B cell (primary cell): ENCODE measurements around the gene SLC39A11. TPM values are rescaled to one million over a fixed set of nuclear protein-coding genes. Genes with fewer than 3 reads are reported as not detected.

ENCODE experiments used
- ATAC-seq: fragments of 200-7000 bp; cut with Tn5 transposase; one replicate; pipeline ENCODE4 v1.10.0; 2021; ENCODE audit warnings: low read depth, mild to moderate bottlenecking, moderate number of reproducible peaks, moderate library complexity
- CTCF ChIA-PET: fragments of 350-600 bp; sonication (Branson Sonifier 250); formaldehyde crosslinking; loops from one replicate; lab custom pipeline; 2021; ENCODE audit warnings: antibody characterized with exemption, inconsistent platforms; lab: Charles Lee
- POLR2A ChIA-PET: fragments of 350-600 bp; sonication (Branson Sonifier 250); formaldehyde crosslinking; loops from one replicate; lab custom pipeline; 2021; ENCODE audit warnings: antibody characterized with exemption; lab: Charles Lee
- DNase-seq: peaks from one replicate; pipeline ENCODE4 v3.0.0; 2013
- H2AFZ ChIP-seq: 2 replicates; pipeline ENCODE4 v1.6.1; 2012; ENCODE audit warnings: mild to moderate bottlenecking, low read depth, low read length; ENCODE audit not compliant: insufficient read depth, poor library complexity, severe bottlenecking
- H3K27ac ChIP-seq, 2 donors: 1 replicate in 1 of 2; 2 replicates in 1 of 2; pipeline ENCODE4 v1.5.1; 2012 to 2013; ENCODE audit warnings: low read length in 2 of 2, mild to moderate bottlenecking in 2 of 2, moderate library complexity in 1 of 2
- H3K27me3 ChIP-seq, 4 experiments: fragments of 200-600 bp in 1 of 4; sonication (generic) in 1 of 4; replicated peaks in 1 of 4; 1 replicate in 2 of 4; 2 replicates in 2 of 4; pipeline versions ENCODE4 v1.6.1 to v1.7.0; 2013 to 2016; ENCODE audit warnings: low read length in 3 of 4, mild to moderate bottlenecking in 2 of 4, mixed read lengths in 1 of 4, moderate library complexity in 1 of 4; ENCODE audit not compliant: insufficient read depth in 4 of 4, control insufficient read depth in 3 of 4; ENCODE audit errors: control extremely low read depth in 1 of 4
- H3K36me3 ChIP-seq, 2 experiments: replicated peaks in 1 of 2; 1 replicate in 1 of 2; 2 replicates in 1 of 2; pipeline versions ENCODE4 v1.6.1 to v1.7.1; 2013; ENCODE audit warnings: low read length in 1 of 2; ENCODE audit not compliant: insufficient read depth in 2 of 2, control insufficient read depth in 1 of 2; ENCODE audit errors: control extremely low read depth in 1 of 2, extremely low read depth in 1 of 2
- H3K4me1 ChIP-seq, 2 donors: fragments of 200-600 bp in 1 of 2; sonication (generic) in 1 of 2; 1 replicate in 1 of 2; 2 replicates in 1 of 2; pipeline versions ENCODE4 v1.5.1 to v1.6.1; 2013 to 2017; ENCODE audit warnings: low read length in 2 of 2; ENCODE audit not compliant: control insufficient read depth in 2 of 2, insufficient read depth in 2 of 2
- H3K4me2 ChIP-seq: replicated peaks from 2 replicates; pipeline ENCODE3; 2012; ENCODE audit warnings: mild to moderate bottlenecking, low read depth, low read length; ENCODE audit not compliant: poor library complexity, severe bottlenecking
- H3K4me3 ChIP-seq, 5 experiments: fragments of 200-600 bp in 1 of 5; sonication (generic) in 1 of 5; 1 replicate in 3 of 5; 2 replicates in 2 of 5; pipeline versions ENCODE4 v1.5.1 to v1.7.0; 2011 to 2016; ENCODE audit warnings: low read length in 4 of 5, mild to moderate bottlenecking in 4 of 5, low read depth in 2 of 5, control low read depth in 1 of 5, moderate library complexity in 1 of 5; ENCODE audit not compliant: insufficient read depth in 1 of 5; ENCODE audit errors: control extremely low read depth in 1 of 5, extremely low read depth in 1 of 5
- H3K79me2 ChIP-seq: fragments of 200-600 bp; sonication (generic); one replicate; pipeline ENCODE4 v1.6.0; 2016; ENCODE audit warnings: low read length; ENCODE audit not compliant: control insufficient read depth, insufficient read depth
- H3K9ac ChIP-seq: fragments of 200-600 bp; sonication (generic); 2 replicates; pipeline ENCODE4 v1.6.1; 2017; ENCODE audit warnings: mild to moderate bottlenecking, low read length, moderate library complexity
- H3K9me3 ChIP-seq, 3 donors: one replicate each; pipeline versions ENCODE4 v1.6.1 to v1.7.1; 2013; ENCODE audit warnings: low read length in 2 of 3; ENCODE audit not compliant: control insufficient read depth in 2 of 3, insufficient read depth in 1 of 3; ENCODE audit errors: control extremely low read depth in 1 of 3
- H4K20me1 ChIP-seq: 2 replicates; pipeline ENCODE4 v1.6.0; 2012; ENCODE audit warnings: mild to moderate bottlenecking, low read length; ENCODE audit not compliant: insufficient read depth, control insufficient read depth, poor library complexity, severe bottlenecking
- H3K27ac Mint-ChIP-seq: one replicate; pipeline ENCODE4 v1.8.0; 2021; ENCODE audit warnings: mixed read lengths
- H3K27me3 Mint-ChIP-seq: one replicate; pipeline ENCODE4 v1.8.0; 2021; ENCODE audit warnings: mixed read lengths
- H3K4me1 Mint-ChIP-seq: one replicate; pipeline ENCODE4 v1.8.0; 2021; ENCODE audit warnings: mixed read lengths
- H3K4me3 Mint-ChIP-seq: one replicate; pipeline ENCODE4 v1.8.0; 2021; ENCODE audit warnings: mixed read lengths
- H3K9me3 Mint-ChIP-seq: one replicate; pipeline ENCODE4 v1.8.0; 2022; ENCODE audit warnings: mixed read lengths; ENCODE audit not compliant: insufficient read depth
- EZH2 ChIP-seq: IDR thresholded peaks from 2 replicates; pipeline ENCODE4 v1.6.1; 2012; ENCODE audit warnings: borderline replicate concordance, low read depth, mild to moderate bottlenecking, moderate library complexity, low read length; ENCODE audit not compliant: insufficient read depth, poor library complexity, severe bottlenecking
- WGBS: methylation state at CpG from one replicate; pipeline ENCODE4 v1.1.5; 2013; ENCODE audit warnings: missing lambda C conversion rate; ENCODE audit not compliant: insufficient coverage; 5-methylcytosine and 5-hydroxymethylcytosine counted together
- intact Hi-C: fragments of 100-400 bp; cut with micrococcal nuclease; formaldehyde crosslinking; loops from one replicate; pipeline ENCODE4 v1.10.0; 2022
- polyA plus RNA-seq: library from polyadenylated mRNA; depleted of rRNA; stranded (reverse); fragments of >200 nt; gene quantifications from 2 replicates; pipeline ENCODE4 v1.2.3, GENCODE V29; 2012
- total RNA-seq, 2 donors: library from RNA; stranded (reverse); fragments of 120-200 nt in 1 of 2; gene quantifications; 1 replicate in 1 of 2; 2 replicates in 1 of 2; pipeline versions ENCODE4 v1.2.3 to v1.2.4, GENCODE V29; 2013 to 2022
- TF ChIP-seq, protein P1 (sequence below): fragments of 200-600 bp; IDR thresholded peaks from one replicate; pipeline ENCODE4 v1.8.0; 2022; ENCODE audit warnings: antibody characterized with exemption, mild to moderate bottlenecking

SLC39A11 gene
- total and polyA plus RNA-seq, 2 donors (not counting 1 experiment from before 2014, with no cell fraction given) = 6.9 to 39.6 TPM

DNA sequence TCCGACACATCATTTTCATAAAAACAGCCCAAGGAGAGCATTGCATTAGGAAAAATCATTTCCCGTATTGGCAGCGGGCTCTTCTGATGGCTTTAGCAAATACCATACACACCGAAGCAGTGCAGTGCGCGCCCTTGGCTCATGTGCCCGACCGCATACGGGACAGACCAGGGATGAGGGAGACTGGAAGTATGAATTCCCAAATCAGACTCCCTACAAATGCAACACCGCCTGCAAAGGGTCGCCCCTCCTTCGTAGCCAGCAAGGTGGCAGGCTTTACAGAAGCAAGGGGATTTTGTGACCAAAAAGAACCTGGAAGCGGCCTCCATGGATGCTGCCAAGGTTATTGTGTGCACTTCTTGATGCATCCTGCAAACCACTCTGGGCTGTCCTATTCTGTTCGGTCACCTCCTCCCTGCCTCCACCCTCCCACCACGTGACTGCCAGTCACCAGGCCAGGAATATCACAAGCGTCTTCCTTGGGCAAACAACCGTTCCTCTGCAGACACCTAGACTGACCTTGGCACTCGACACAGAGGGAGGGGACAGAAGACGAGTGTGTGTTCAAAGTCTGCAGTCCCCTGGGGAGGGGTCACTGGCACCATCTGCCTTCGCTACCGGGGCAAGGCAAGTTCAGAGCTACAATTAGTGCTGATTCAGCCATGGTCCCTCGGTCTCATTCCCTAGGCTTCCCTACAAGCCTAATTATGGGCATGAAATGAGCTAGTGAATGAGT lies 460.4 kb downstream of the SLC39A11 start:
- H3K9me3 ChIP-seq = no peaks in the 10 kb centered on the region
- H3K27me3 ChIP-seq = no peaks in the 10 kb centered on the region
- ATAC-seq (no peak), DNase-seq (no peak)
- POLR2A ChIA-PET = no interaction called here
- WGBS = 96% methylated on average over 18 of the region's 22 CpGs
- peaks cover 4% of the 10 kb centered on the region for H3K9me3 Mint-ChIP-seq
- intact Hi-C loops = no loop called here
- H4K20me1 ChIP-seq = no peaks in the 10 kb centered on the region
- H3K27ac Mint-ChIP-seq = no peak overlapping the region
- TF ChIP-seq, protein P1, sequence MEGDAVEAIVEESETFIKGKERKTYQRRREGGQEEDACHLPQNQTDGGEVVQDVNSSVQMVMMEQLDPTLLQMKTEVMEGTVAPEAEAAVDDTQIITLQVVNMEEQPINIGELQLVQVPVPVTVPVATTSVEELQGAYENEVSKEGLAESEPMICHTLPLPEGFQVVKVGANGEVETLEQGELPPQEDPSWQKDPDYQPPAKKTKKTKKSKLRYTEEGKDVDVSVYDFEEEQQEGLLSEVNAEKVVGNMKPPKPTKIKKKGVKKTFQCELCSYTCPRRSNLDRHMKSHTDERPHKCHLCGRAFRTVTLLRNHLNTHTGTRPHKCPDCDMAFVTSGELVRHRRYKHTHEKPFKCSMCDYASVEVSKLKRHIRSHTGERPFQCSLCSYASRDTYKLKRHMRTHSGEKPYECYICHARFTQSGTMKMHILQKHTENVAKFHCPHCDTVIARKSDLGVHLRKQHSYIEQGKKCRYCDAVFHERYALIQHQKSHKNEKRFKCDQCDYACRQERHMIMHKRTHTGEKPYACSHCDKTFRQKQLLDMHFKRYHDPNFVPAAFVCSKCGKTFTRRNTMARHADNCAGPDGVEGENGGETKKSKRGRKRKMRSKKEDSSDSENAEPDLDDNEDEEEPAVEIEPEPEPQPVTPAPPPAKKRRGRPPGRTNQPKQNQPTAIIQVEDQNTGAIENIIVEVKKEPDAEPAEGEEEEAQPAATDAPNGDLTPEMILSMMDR = no peak
- TF ChIP-seq EZH2 = no peak
- no peak overlapping the region for H2AFZ ChIP-seq
- H3K27ac ChIP-seq = no peak overlapping the region
- no peak overlapping the region for H3K9ac ChIP-seq
- no peaks in the 10 kb centered on the region for H3K36me3 ChIP-seq
- peaks cover 17% of the 10 kb centered on the region for H3K27me3 Mint-ChIP-seq
- no peaks in the 10 kb centered on the region for H3K4me1 ChIP-seq
- no peaks in the 10 kb centered on the region for H3K79me2 ChIP-seq
- no peak overlapping the region for H3K4me3 ChIP-seq
- CTCF ChIA-PET = no interaction called here
- H3K4me3 Mint-ChIP-seq = no peak overlapping the region
- no peak overlapping the region for H3K4me2 ChIP-seq
- H3K4me1 Mint-ChIP-seq = no peaks in the 10 kb centered on the region

- Mint-ChIP-seq H3K9me3 (peaks cover 4% of the 10 kb centered on the region), H3K4me3 (no peak overlapping the region), H3K4me1 (no peaks in the 10 kb centered on the region), H3K27me3 (peaks cover 17% of the 10 kb centered on the region), H3K27ac (no peak overlapping the region)
- H3K4me3 ChIP-seq = no peak overlapping the region
- CTCF ChIA-PET = no interaction called here
- WGBS = 94% methylated on average over 9 of the region's 9 CpGs
- DNase-seq = no peak
- H3K79me2 ChIP-seq = no peaks in the 10 kb centered on the region
- no peaks in the 10 kb centered on the region for H3K4me1 ChIP-seq
- no peaks in the 10 kb centered on the region for H3K27me3 ChIP-seq
- no peaks in the 10 kb centered on the region for H3K36me3 ChIP-seq
- H3K9ac ChIP-seq = no peak overlapping the region
- no peaks in the 10 kb centered on the region for H3K9me3 ChIP-seq
- H4K20me1 ChIP-seq = no peaks in the 10 kb centered on the region
- intact Hi-C loops = no loop called here
- POLR2A ChIA-PET = no interaction called here
- ATAC-seq = no peak
- H3K4me2 ChIP-seq = no peak overlapping the region
- no peak for TF ChIP-seq EZH2
- TF ChIP-seq, protein P1 = no peak
- H2AFZ ChIP-seq = no peak overlapping the region
- H3K27ac ChIP-seq = no peak overlapping the region
These were observed 460.9 kb downstream of the SLC39A11 start for GRCh38 chr17:72631568-72631948.
